Spleen (tissue), 11 donors: ENCODE results near the gene PPP2R3A. TPM values are rescaled to one million over a fixed set of nuclear protein-coding genes. Genes with fewer than 3 reads are reported as not detected.
A peak's percentile ranks its signal among the peaks of the same experiment; 100 is the strongest.
"Not testable (repeated sequence)": the region's sequence is repeated elsewhere in the genome, so short reads cannot be mapped to it uniquely, and the experiment has no call there.

Source experiments
- DNase-seq: peaks from one replicate; pipeline ENCODE4 v3.0.0-alpha.2; 2020
- H3K27ac ChIP-seq, 8 donors: fragments of 200-600 bp; sonication (generic) in 7 of 8; 1 replicate in 4 of 8; 2 replicates in 4 of 8; pipeline versions ENCODE4 v1.5.0 to v1.8.0; 2016 to 2021; ENCODE audit warnings: inconsistent platforms in 4 of 8, mild to moderate bottlenecking in 4 of 8, moderate library complexity in 1 of 8
- H3K27me3 ChIP-seq, 7 donors: fragments of 200-600 bp; sonication (generic) in 6 of 7; replicated peaks in 1 of 7; 1 replicate in 4 of 7; 2 replicates in 3 of 7; pipeline versions ENCODE4 v1.5.0 to v1.8.0; 2016 to 2021; ENCODE audit warnings: inconsistent platforms in 3 of 7, mild to moderate bottlenecking in 1 of 7
- H3K36me3 ChIP-seq, 6 donors: fragments of 200-600 bp; sonication (generic) in 5 of 6; 1 replicate in 4 of 6; 2 replicates in 2 of 6; pipeline versions ENCODE4 v1.5.0 to v1.8.0; 2016 to 2021; ENCODE audit warnings: inconsistent platforms in 2 of 6
- H3K4me1 ChIP-seq, 6 donors: fragments of 200-600 bp; sonication (generic) in 5 of 6; 1 replicate in 3 of 6; 2 replicates in 3 of 6; pipeline versions ENCODE4 v1.5.0 to v1.8.0; 2016 to 2021; ENCODE audit warnings: inconsistent platforms in 3 of 6
- H3K4me3 ChIP-seq, 8 donors: fragments of 200-600 bp; sonication (generic) in 7 of 8; 1 replicate in 4 of 8; 2 replicates in 4 of 8; pipeline versions ENCODE4 v1.5.0 to v1.8.0; 2016 to 2021; ENCODE audit warnings: inconsistent platforms in 4 of 8, mild to moderate bottlenecking in 4 of 8, moderate library complexity in 2 of 8
- H3K9me3 ChIP-seq, 8 donors: fragments of 200-600 bp; sonication (generic) in 7 of 8; 1 replicate in 4 of 8; 2 replicates in 4 of 8; pipeline versions ENCODE4 v1.5.0 to v1.8.0; 2016 to 2021; ENCODE audit warnings: inconsistent platforms in 4 of 8
- CTCF ChIP-seq, 11 experiments: fragments of 200-600 bp in 7 of 11; fragments of 450-650 bp in 4 of 11; sonication (generic) in 4 of 11; IDR thresholded peaks in 8 of 11; conservative IDR thresholded peaks in 3 of 11; 1 replicate in 7 of 11; 2 replicates in 4 of 11; pipeline versions ENCODE4 v1.4.0 to v1.8.0; 2016 to 2021; ENCODE audit warnings: antibody characterized with exemption in 11 of 11, inconsistent platforms in 4 of 11, mild to moderate bottlenecking in 1 of 11
- POLR2A ChIP-seq, 3 donors: fragments of 450-650 bp; IDR thresholded peaks; one replicate each; pipeline ENCODE4 v1.5.1; 2017; ENCODE audit warnings: antibody characterized with exemption in 3 of 3, mild to moderate bottlenecking in 1 of 3
- POLR2AphosphoS5 ChIP-seq, 3 donors: sonication (generic); formaldehyde crosslinking; IDR thresholded peaks; one replicate each; pipeline ENCODE4 v1.5.1; 2017; ENCODE audit warnings: antibody characterized with exemption in 3 of 3
- WGBS, 5 donors: extraction: QIAGEN DNeasy Blood & Tissue Kit in 3 of 5; methylation state at CpG; one replicate each; pipeline versions ENCODE4 v1.1.5 to v1.1.7; 2013 to 2018; 5-methylcytosine and 5-hydroxymethylcytosine counted together
- intact Hi-C: fragments of 100-400 bp; cut with DNase I; formaldehyde crosslinking; loops from one replicate; pipeline ENCODE4 v1.15.0; 2023; ENCODE audit warnings: low total_unique reads
- polyA plus RNA-seq, 3 donors: library from polyadenylated mRNA; stranded (reverse); fragments of 200-250 nt; gene quantifications; one replicate each; pipeline ENCODE4 v1.2.1, GENCODE V29; 2013
- total RNA-seq, 7 donors: library from RNA; depleted of rRNA in 3 of 7; stranded (reverse); fragments of >200 nt in 3 of 7; fragmentation: NEBNext Ultra II Directional in 4 of 7; extraction: Animal tissue kit (Norgen Biotek cat#: 25700) in 4 of 7; gene quantifications; one replicate each; pipeline versions ENCODE4 v1.1.0 to v1.2.1, GENCODE V29; 2016 to 2021
- donor health status: healthy with polysubstance abuse.
- donor health status: DM: no; HTN: no; CAD: no; lungs with moderate emphysema.
- donor health status: DM: no; HTN: no; CAD: no.
- donor health status: Bipolar disorder and iron deficiency.
- donor health status: healthy.
- donor health status: DM: no; HTN: no; CAD: no.
- donor health status: DM: yes; HTN: yes; CAD: no.

Gene PPP2R3A
- total and polyA plus RNA-seq, 10 donors = 0.24 to 5.9 (median 3.1) TPM

GRCh38 chr3:136162322-136162721, 196.8 kb downstream of the PPP2R3A start:
- Histone ChIP-seq H3K36me3 (no peaks in the 10 kb centered on the region), H3K4me1 (peaks cover 22 to 97% (median 54%) of the 10 kb centered on the region in 6 donors), H3K4me3 (no peak overlapping the region), H3K27me3 (no peaks in the 10 kb centered on the region), H3K9me3 (no peaks in the 10 kb centered on the region), H3K27ac (no peak overlapping the region)
- TF ChIP-seq POLR2AphosphoS5 (IDR thresholded peaks at IDR 0.05) (no peak), POLR2A (IDR thresholded peaks at IDR 0.05) (no peak), CTCF (IDR thresholded peaks at IDR 0.05 in 8 of 11, conservative IDR thresholded peaks at IDR 0.05 in 3 of 11) (no peak)
- 92 to 96% (median 94%) methylated on average over 7 of the region's 7 CpGs for WGBS, 5 donors
- DNase-seq = no peak
- intact Hi-C loops = no loop called here

- intact Hi-C loops, H3K4me3 ChIP-seq, H3K9me3 ChIP-seq, DNase-seq, H3K36me3 ChIP-seq, H3K27me3 ChIP-seq: not testable (repeated sequence)
- H3K4me1 ChIP-seq = peaks cover 23 to 97% (median 49%) of the 10 kb centered on the region in 6 donors
- peak overlapping the region in 2 of 8 donors; percentile 4 to 8 for H3K27ac ChIP-seq
Measured at GRCh38 chr3:136163607-136164006, 198.1 kb downstream of the PPP2R3A start.

GRCh38 chr3:136166507-136166906, 201.0 kb downstream of the PPP2R3A start:
- no peak overlapping the region for H3K27ac ChIP-seq
- peaks cover 23 to 98% (median 58%) of the 10 kb centered on the region in 6 donors for H3K4me1 ChIP-seq
- WGBS, 5 donors = 83 to 93% (median 90%) methylated on average over 3 of the region's 3 CpGs
- TF ChIP-seq CTCF (IDR thresholded peaks at IDR 0.05 in 8 of 11, conservative IDR thresholded peaks at IDR 0.05 in 3 of 11) = no peak
- no peak for TF ChIP-seq POLR2A (IDR thresholded peaks at IDR 0.05)
- TF ChIP-seq POLR2AphosphoS5 (IDR thresholded peaks at IDR 0.05) = no peak
- H3K4me3 ChIP-seq = no peak overlapping the region
- H3K27me3 ChIP-seq = no peaks in the 10 kb centered on the region
- no peak for DNase-seq
- no peaks in the 10 kb centered on the region for H3K36me3 ChIP-seq
- no peaks in the 10 kb centered on the region for H3K9me3 ChIP-seq
- intact Hi-C loops = no loop called here

GRCh38 chr3:136168236-136168635, 202.7 kb downstream of the PPP2R3A start:
- peaks cover 27 to 98% (median 69%) of the 10 kb centered on the region in 6 donors for H3K4me1 ChIP-seq
- WGBS, 5 donors = 93 to 97% (median 96%) methylated on average over 4 of the region's 4 CpGs
- intact Hi-C loops = not testable (repeated sequence)

GRCh38 chr3:136171097-136171542, 205.6 kb downstream of the PPP2R3A start:
- Histone ChIP-seq H3K27me3 (no peaks in the 10 kb centered on the region), H3K36me3 (no peaks in the 10 kb centered on the region), H3K4me3 (no peak overlapping the region), H3K9me3 (no peaks in the 10 kb centered on the region), H3K4me1 (peaks cover 17 to 98% (median 74%) of the 10 kb centered on the region in 6 donors), H3K27ac (peak overlapping the region in 5 of 8 donors; percentile 17 to 49 (median 28))
- intact Hi-C loops = no loop called here
- WGBS, 5 donors = 29 to 43% (median 38%) methylated on average over 1 of the region's 1 CpG
- TF ChIP-seq CTCF (IDR thresholded peaks at IDR 0.05 in 8 of 11, conservative IDR thresholded peaks at IDR 0.05 in 3 of 11) (no peak), POLR2A (IDR thresholded peaks at IDR 0.05) (no peak), POLR2AphosphoS5 (IDR thresholded peaks at IDR 0.05) (peak in 1 of 3 donors; percentile 9)
- DNase-seq = no peak

More at GRCh38 chr3:136168236-136168635, 202.7 kb downstream of the PPP2R3A start:
- H3K27me3 ChIP-seq, H3K4me3 ChIP-seq, DNase-seq, H3K36me3 ChIP-seq, H3K9me3 ChIP-seq, H3K27ac ChIP-seq: not testable (repeated sequence)
